Nephron progenitor cell (in vitro differentiated cells): ENCODE data around the gene MICALL1.

ENCODE experiments used
- DNase-seq: peaks from one replicate; pipeline ENCODE4 v3.0.0; 2021
- H3K27ac Mint-ChIP-seq: 2 replicates; pipeline ENCODE4 v1.8.0; 2021; ENCODE audit warnings: mild to moderate bottlenecking, moderate library complexity, mixed read lengths
- H3K27me3 Mint-ChIP-seq: 2 replicates; pipeline ENCODE4 v1.8.0; 2021; ENCODE audit warnings: mild to moderate bottlenecking, low read depth, mixed read lengths; ENCODE audit not compliant: poor library complexity
- H3K36me3 Mint-ChIP-seq: 2 replicates; pipeline ENCODE4 v1.8.0; 2021; ENCODE audit warnings: low read depth, mixed read lengths
- H3K4me1 Mint-ChIP-seq: 2 replicates; pipeline ENCODE4 v1.8.0; 2021; ENCODE audit warnings: mixed read lengths
- H3K4me3 Mint-ChIP-seq: 2 replicates; pipeline ENCODE4 v1.8.0; 2021; ENCODE audit warnings: mild to moderate bottlenecking, moderate library complexity, mixed read lengths
- H3K9me3 Mint-ChIP-seq: 2 replicates; pipeline ENCODE4 v1.8.0; 2021; ENCODE audit warnings: mild to moderate bottlenecking, moderate library complexity, mixed read lengths
- TF ChIP-seq, protein P1 (sequence below): fragments of 200-600 bp; sonication (generic); IDR thresholded peaks from 2 replicates; pipeline ENCODE4 v1.5.0; 2021; ENCODE audit warnings: antibody characterized with exemption

Gene MICALL1

DNA sequence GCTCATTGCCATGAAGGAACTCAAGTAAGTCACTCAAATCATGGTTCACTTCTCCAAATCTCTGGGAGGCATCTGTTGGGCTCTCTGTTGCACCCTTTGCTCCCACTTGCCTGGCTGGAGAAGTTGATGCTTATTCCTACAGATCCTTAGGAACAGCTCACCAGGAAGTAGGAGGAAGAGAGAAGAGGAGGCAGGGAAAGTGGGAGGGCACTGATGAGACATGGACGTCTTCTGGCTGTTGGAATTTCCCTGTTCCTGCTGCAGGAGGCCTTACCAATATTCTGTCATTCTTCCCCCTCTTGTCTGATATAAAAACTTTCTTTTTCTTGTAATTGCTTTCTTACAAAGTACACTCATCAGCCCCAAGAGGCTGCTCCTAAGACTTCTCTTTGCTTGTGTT is 61.0 kb downstream of the MICALL1 start:
- no peak overlapping the region for H3K27ac Mint-ChIP-seq
- H3K9me3 Mint-ChIP-seq, result no peaks in the 10 kb centered on the region
- no peaks in the 10 kb centered on the region for H3K27me3 Mint-ChIP-seq
- H3K36me3 Mint-ChIP-seq, result peaks cover 31% of the 10 kb centered on the region
- no peak for DNase-seq
- TF ChIP-seq, protein P1, sequence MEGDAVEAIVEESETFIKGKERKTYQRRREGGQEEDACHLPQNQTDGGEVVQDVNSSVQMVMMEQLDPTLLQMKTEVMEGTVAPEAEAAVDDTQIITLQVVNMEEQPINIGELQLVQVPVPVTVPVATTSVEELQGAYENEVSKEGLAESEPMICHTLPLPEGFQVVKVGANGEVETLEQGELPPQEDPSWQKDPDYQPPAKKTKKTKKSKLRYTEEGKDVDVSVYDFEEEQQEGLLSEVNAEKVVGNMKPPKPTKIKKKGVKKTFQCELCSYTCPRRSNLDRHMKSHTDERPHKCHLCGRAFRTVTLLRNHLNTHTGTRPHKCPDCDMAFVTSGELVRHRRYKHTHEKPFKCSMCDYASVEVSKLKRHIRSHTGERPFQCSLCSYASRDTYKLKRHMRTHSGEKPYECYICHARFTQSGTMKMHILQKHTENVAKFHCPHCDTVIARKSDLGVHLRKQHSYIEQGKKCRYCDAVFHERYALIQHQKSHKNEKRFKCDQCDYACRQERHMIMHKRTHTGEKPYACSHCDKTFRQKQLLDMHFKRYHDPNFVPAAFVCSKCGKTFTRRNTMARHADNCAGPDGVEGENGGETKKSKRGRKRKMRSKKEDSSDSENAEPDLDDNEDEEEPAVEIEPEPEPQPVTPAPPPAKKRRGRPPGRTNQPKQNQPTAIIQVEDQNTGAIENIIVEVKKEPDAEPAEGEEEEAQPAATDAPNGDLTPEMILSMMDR, result no peak
- H3K4me1 Mint-ChIP-seq, result peaks cover 4% of the 10 kb centered on the region
- no peak overlapping the region for H3K4me3 Mint-ChIP-seq

DNA sequence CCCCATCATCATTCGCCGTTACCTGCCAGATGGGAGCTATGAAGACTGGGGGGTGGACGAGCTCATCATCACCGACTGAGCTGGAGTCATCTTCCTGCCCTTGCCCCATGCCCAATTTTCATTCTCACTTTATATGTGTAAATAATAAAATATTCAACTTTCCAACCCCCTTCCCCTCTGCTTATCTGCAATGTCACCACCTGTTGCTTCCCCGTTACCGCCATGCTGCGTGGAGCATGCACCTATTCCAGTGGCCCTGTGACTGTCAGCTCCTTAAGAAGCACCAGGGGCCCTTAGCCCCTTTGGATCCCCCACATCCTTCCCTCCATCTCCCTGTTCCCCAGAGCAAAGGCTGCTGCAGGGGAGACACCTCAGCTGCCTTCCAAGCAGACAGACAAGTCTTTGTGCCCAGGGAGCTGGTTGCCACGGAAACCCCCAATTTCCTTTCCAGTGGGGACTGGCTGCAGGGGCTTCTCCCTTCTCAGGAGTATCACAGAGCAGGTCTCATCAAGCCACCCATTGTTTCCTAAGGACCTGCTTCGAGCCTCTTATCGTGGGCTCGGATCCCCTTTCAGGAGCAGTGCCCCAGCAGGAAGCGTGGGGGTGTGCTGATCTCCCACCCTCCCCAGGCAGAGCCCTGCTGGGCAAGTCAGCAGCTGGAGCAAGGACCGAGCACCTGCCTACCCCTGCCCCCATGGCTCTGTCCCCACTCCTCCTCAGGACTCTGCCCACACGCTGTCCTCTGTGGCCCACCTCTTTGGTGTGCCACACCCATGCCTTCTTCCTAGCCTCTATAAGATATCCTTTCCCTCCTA is 61.7 kb downstream of the MICALL1 start:
- no peaks in the 10 kb centered on the region for H3K9me3 Mint-ChIP-seq
- TF ChIP-seq, protein P1, result no peak
- no peak overlapping the region for H3K4me3 Mint-ChIP-seq
- H3K4me1 Mint-ChIP-seq, result peaks cover 4% of the 10 kb centered on the region
- H3K36me3 Mint-ChIP-seq, result peaks cover 28% of the 10 kb centered on the region
- no peak overlapping the region for H3K27ac Mint-ChIP-seq
- no peak for DNase-seq
- no peaks in the 10 kb centered on the region for H3K27me3 Mint-ChIP-seq

DNA sequence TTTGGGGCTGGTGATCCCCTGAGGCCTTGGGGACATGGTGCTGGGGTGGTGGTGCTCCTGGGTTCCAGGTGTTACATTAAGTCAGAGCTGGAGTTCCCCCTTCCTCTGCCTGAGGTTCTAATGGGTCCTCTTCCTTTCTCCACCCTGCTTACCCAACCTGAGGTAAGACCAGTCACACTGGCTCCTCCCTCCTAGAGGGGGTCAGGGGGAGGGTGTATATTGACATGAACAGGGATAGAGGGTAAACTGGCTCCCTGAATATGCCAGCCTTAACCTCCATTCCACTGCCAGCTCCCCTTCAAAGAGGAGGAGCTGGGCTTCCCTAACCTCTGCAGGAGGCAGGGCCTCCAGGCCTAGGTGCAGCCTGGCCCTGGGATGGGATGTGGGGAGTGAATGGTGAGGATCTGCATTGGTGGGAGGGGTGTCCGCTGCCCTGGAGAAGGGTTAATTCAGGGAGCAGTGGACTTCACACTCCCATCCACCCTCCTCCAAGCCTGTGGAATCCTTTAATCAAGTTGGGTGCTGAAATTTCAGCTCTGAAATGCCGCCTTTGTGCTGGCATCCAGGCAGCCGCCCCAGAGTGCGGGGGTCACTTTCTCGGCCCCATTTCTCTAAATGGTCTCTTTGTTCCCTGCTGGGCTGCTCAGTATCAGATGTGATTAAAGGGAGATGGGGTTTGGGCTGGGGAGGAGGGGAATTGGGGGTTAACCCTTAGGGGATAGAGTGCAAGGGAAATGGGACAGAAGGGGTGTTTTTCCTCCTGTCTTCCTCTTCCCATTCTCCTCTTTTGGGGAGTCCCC is 62.6 kb downstream of the MICALL1 start:
- no peaks in the 10 kb centered on the region for H3K27me3 Mint-ChIP-seq
- peaks cover 28% of the 10 kb centered on the region for H3K36me3 Mint-ChIP-seq
- DNase-seq, result no peak
- H3K9me3 Mint-ChIP-seq, result no peaks in the 10 kb centered on the region
- H3K27ac Mint-ChIP-seq, result no peak overlapping the region
- H3K4me1 Mint-ChIP-seq, result peaks cover 4% of the 10 kb centered on the region
- TF ChIP-seq, protein P1, result no peak
- no peak overlapping the region for H3K4me3 Mint-ChIP-seq

DNA sequence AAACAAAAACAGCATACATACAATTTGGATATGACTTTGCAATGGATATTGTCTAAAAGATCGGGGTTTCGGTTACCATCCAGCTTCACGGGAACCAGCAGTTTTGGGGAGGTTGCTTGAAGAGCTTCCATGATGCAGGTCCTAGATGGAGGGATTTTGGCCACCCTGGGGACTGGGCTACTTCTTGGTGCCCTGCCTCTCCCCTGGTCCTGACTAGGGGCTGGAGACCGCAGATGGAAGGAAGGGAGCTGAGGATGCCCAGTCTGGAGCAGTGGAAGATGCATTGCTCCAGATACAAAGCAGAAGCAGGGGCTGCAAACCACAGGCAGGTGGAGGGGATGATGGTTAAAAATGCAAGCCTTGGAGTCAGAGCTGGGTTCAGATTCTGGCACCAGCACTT is 64.8 kb downstream of the MICALL1 start:
- no peak overlapping the region for H3K27ac Mint-ChIP-seq
- H3K4me1 Mint-ChIP-seq, result peaks cover 4% of the 10 kb centered on the region
- H3K27me3 Mint-ChIP-seq, result no peaks in the 10 kb centered on the region
- H3K4me3 Mint-ChIP-seq, result no peak overlapping the region
- TF ChIP-seq, protein P1, result no peak
- H3K36me3 Mint-ChIP-seq, result peaks cover 36% of the 10 kb centered on the region
- H3K9me3 Mint-ChIP-seq, result no peaks in the 10 kb centered on the region
- no peak for DNase-seq

DNA sequence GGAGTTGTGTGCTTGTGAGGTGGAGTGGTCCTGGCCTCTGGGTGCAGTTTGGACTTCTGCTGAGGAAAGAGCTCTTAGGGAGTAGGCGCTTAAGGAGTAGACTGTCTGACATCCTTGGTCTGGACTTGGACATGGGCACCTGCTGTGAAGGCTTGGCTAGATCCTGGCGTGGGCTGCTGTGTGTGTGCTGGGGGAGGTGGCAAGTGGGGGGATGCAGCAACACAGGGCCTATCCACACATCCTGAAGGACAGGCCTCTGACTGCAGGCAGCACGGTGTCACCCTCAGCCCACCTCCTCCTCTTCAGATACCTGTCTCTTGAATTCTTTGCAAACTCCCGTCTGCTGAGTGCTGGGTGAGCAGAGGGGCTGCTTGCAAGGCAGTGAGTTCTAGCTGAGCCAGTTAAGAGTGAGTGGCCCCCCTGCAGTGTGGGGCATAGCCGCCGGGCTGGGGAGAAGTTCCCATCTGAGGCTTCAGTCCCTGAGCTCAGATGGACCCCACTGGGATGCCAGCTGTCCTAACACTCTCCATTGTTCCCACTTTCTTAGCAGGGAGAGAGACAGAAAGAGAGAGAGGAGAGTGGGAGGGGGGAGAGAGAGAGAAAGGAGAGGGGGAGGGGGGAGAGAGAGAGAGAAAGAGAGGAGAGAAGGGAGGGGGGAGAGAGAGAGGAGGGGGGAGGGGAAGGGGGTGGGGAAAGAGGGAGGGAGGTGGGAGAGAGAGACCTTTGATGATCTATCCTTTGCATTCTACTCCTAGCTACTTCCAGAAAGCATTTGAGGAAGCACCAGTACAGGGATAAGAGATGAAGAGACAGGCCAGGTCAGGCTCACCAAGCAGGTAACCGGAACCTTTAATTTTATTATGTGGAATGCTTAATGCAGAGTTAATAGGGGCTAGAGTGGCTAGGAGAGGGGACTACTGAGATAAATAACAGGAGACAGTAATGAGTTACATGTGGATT is 65.7 kb downstream of the MICALL1 start:
- Mint-ChIP-seq H3K4me3 (no peak overlapping the region), H3K9me3 (no peaks in the 10 kb centered on the region), H3K4me1 (peaks cover 4% of the 10 kb centered on the region), H3K27ac (no peak overlapping the region), H3K36me3 (peaks cover 40% of the 10 kb centered on the region), H3K27me3 (no peaks in the 10 kb centered on the region)
- no peak for DNase-seq
- TF ChIP-seq, protein P1, result no peak
